Measurements from ENCODE around the gene OBSL1. TPM values are rescaled to one million over a fixed set of nuclear protein-coding genes. Genes with fewer than 3 reads are reported as not detected.

Gene OBSL1
- total and polyA plus RNA-seq, 2 donors (not counting 3 experiments of a cell fraction or from before 2014, with no cell fraction given) = 16.7 to 20.7 TPM

- Histone ChIP-seq H3K79me2 (ENCODE audit: control insufficient read depth, insufficient read depth, low read length) (no peaks in the 10 kb centered on the region), H3K4me1 (ENCODE audit: control insufficient read depth, extremely low read depth, insufficient read depth, low read length) (no peaks in the 10 kb centered on the region), H3K27me3 (ENCODE audit: control insufficient read depth in 2 of 2, insufficient read depth in 2 of 2, low read length in 2 of 2) (peaks cover 0 to 13% of the 10 kb centered on the region in 2 experiments), H3K4me3 (replicated peaks in 1 of 3; ENCODE audit: insufficient read depth in 1 of 3, low read depth in 1 of 3, low read length in 3 of 3) (no peak overlapping the region), H3K9ac (replicated peaks; ENCODE audit: extremely low read depth, insufficient read depth, low read length) (no peak overlapping the region), H4K20me1 (replicated peaks; ENCODE audit: control insufficient read depth, extremely low read depth, insufficient read depth, low read length) (no peaks in the 10 kb centered on the region), H3K9me1 (replicated peaks; ENCODE audit: control insufficient read depth, extremely low read depth, insufficient read depth, low read length) (no peaks in the 10 kb centered on the region), H3K4me2 (ENCODE audit: insufficient read depth, low read length) (no peak overlapping the region), H3K36me3 (ENCODE audit: control insufficient read depth in 2 of 2, extremely low read depth in 1 of 2, insufficient read depth in 2 of 2, low read length in 2 of 2) (no peaks in the 10 kb centered on the region), H2AFZ (ENCODE audit: low read depth, low read length) (no peak overlapping the region), H3K9me3 (replicated peaks; ENCODE audit: control insufficient read depth, insufficient read depth, low read length) (no peaks in the 10 kb centered on the region), H3K27ac (ENCODE audit: insufficient read depth, low read depth, low read length) (no peak overlapping the region)
- TF ChIP-seq FOS (IDR thresholded peaks at IDR 0.05; ENCODE audit: borderline replicate concordance, insufficient read depth, low read length) (no peak), GATA2 (IDR thresholded peaks at IDR 0.05; ENCODE audit: insufficient read depth, insufficient read length, low read depth, low read length) (no peak), MAX (IDR thresholded peaks at IDR 0.05; ENCODE audit: insufficient read depth, insufficient read length) (no peak), EZH2 (IDR thresholded peaks at IDR 0.05; ENCODE audit: borderline replicate concordance, low read depth, low read length, severe bottlenecking) (no peak), MYC (IDR thresholded peaks at IDR 0.05; ENCODE audit: low read depth, low read length) (no peak), POLR2A (IDR thresholded peaks at IDR 0.05; ENCODE audit: low read depth, low read length) (no peak), JUN (IDR thresholded peaks at IDR 0.05; ENCODE audit: borderline replicate concordance, insufficient read depth, insufficient read length, low read depth) (no peak), POLR2AphosphoS5 (IDR thresholded peaks at IDR 0.05; ENCODE audit: insufficient read depth, low read depth, low read length) (no peak), CTCF (IDR thresholded peaks at IDR 0.05; ENCODE audit: extremely low read depth in 1 of 2, insufficient read depth in 1 of 2, low read depth in 1 of 2, low read length in 2 of 2) (no peak)
- no peak for DNase-seq (ENCODE audit: low read depth, low spot score)
- dilution Hi-C loops (cut with MboI; ENCODE audit: extremely low pct_ligation_motif_present, low sequenced_read_pairs) (no loop called here), intact Hi-C loops (cut with micrococcal nuclease) (no loop called here)
- FAIRE-seq = no peak
- ChIA-PET CTCF (no interaction called here), POLR2A (no interaction called here)
- no TSS peak for BruUV-seq (replicated peaks)
Observed at GRCh38 chr2:219566640-219567039, 4.7 kb downstream of the OBSL1 start.

Data from endothelial cell of umbilical vein (primary cell).